Lower leg skin (tissue), 3 donors: ENCODE results near the gene CEP290.

Experiments
- CTCF ChIP-seq, 3 donors: fragments of 450-650 bp; IDR thresholded peaks; one replicate each; pipeline ENCODE4 v1.5.1; 2016; ENCODE audit warnings: antibody characterized with exemption in 3 of 3, mild to moderate bottlenecking in 3 of 3, moderate library complexity in 2 of 3
- POLR2A ChIP-seq, 2 donors: fragments of 450-650 bp; IDR thresholded peaks; one replicate each; pipeline ENCODE4 v1.6.1; 2016 to 2017; ENCODE audit warnings: antibody characterized with exemption in 2 of 2, mild to moderate bottlenecking in 1 of 2, moderate library complexity in 1 of 2

GRCh38 chr12:88058719-88059077 lies 83.2 kb downstream of the CEP290 start:
- TF ChIP-seq CTCF (IDR thresholded peaks at IDR 0.05), result no peak
- TF ChIP-seq POLR2A (IDR thresholded peaks at IDR 0.05), result no peak
